Astrocyte of the cerebellum (primary cell): Measurements from ENCODE around the gene DRICH1.
"Not testable (repeated sequence)": the region's sequence is repeated elsewhere in the genome, so short reads cannot be mapped to it uniquely, and the experiment has no call there.

Experiments
- DNase-seq: peaks from one replicate; pipeline ENCODE4 v3.0.0-alpha.2; 2011; ENCODE audit warnings: low read depth
- H3K4me3 ChIP-seq: 2 replicates; pipeline ENCODE4 v1.5.1; 2011; ENCODE audit warnings: mild to moderate bottlenecking, low read depth, low read length, moderate library complexity
- in situ Hi-C: cut with HindIII; loops from 2 replicates; pipeline ENCODE4 v1.10.0; 2017; ENCODE audit warnings: low sequenced_read_pairs
- TF ChIP-seq, protein P1 (sequence below): IDR thresholded peaks from 2 replicates; pipeline ENCODE4 v1.5.1; 2012; ENCODE audit warnings: low read length, low read depth, moderate library complexity, mild to moderate bottlenecking; ENCODE audit errors: missing control alignments

DRICH1 gene

GRCh38 chr22:23576681-23577080 lies 55.4 kb downstream of the DRICH1 start:
- no peak for DNase-seq
- in situ Hi-C loops, result no loop called here
- TF ChIP-seq, protein P1, sequence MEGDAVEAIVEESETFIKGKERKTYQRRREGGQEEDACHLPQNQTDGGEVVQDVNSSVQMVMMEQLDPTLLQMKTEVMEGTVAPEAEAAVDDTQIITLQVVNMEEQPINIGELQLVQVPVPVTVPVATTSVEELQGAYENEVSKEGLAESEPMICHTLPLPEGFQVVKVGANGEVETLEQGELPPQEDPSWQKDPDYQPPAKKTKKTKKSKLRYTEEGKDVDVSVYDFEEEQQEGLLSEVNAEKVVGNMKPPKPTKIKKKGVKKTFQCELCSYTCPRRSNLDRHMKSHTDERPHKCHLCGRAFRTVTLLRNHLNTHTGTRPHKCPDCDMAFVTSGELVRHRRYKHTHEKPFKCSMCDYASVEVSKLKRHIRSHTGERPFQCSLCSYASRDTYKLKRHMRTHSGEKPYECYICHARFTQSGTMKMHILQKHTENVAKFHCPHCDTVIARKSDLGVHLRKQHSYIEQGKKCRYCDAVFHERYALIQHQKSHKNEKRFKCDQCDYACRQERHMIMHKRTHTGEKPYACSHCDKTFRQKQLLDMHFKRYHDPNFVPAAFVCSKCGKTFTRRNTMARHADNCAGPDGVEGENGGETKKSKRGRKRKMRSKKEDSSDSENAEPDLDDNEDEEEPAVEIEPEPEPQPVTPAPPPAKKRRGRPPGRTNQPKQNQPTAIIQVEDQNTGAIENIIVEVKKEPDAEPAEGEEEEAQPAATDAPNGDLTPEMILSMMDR, result no peak
- no peak overlapping the region for H3K4me3 ChIP-seq

DNA sequence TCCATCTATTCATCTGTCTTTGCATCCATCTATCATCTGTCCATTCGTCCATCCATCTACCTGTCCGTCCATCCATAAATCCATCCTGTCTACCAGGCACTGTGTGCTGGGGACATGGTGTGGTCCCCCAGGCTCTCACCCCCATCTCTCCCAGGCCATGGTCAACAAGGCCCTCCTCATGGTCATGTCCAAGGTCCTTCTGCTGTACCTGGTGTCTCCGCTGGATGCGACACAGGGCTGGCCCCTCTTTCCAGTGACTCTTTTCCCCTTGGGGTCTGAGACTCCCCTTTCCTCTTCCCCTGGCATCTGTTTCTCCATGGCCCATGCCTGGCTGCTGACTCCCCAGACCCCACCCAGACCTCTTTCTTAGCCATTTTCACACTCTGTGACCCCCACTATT lies 56.5 kb downstream of the DRICH1 start:
- H3K4me3 ChIP-seq, result no peak overlapping the region
- DNase-seq, result no peak
- TF ChIP-seq, protein P1, result no peak
- in situ Hi-C loops, result no loop called here

GRCh38 chr22:23574877-23575276 lies 57.2 kb downstream of the DRICH1 start:
- DNase-seq, result no peak
- TF ChIP-seq, protein P1, result no peak
- no peak overlapping the region for H3K4me3 ChIP-seq
- in situ Hi-C loops, result no loop called here

DNA sequence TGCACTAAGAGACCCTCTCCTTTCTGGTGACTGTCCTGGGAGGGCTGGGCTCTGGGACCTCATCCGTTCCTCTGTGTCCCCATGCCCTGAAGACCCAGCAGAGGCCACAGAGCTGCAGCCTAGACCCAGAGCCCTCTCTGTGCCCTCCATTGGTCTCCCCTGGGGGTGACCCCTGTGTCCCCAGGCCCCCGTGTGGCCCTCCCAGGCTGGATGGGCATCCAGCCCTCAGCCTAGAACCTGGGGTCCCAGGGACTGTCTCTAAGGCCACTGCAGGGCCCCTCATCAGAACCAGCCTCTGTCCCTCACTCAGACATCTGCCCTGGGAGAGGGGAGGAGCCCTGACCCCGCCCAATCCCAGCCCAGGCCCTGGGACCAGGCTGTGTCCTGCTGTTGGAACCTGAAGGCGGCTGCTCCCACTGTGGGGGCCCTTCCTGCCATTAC lies 57.7 kb downstream of the DRICH1 start:
- H3K4me3 ChIP-seq, result no peak overlapping the region
- TF ChIP-seq, protein P1, result no peak
- DNase-seq, result no peak
- in situ Hi-C loops, result no loop called here

DNA sequence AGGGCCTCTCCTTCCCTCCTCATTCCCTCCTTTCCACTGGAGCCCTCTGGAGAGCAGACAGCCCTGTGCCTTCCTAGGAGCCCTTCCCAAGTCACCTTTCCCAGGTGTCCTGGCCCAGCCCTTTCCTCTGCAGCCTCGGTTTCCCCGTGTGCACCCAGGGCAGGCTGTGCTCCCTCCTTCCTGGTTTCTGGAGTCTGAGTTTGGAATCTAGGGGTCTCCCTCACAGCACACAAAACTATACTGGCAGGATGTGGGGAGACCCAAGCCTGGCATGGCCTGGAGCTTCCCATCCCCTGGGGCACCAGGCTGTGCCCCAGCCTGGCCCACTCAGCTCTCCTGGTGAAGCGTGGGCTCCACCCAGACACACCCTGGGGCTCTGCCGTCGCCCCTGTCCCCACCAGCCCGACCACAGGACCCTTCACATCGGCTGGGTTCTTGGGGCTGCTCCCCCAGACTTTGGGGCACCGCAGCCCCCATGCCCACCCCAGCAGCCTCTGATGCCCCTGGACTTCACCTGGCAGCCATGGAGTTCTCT lies 58.4 kb downstream of the DRICH1 start:
- in situ Hi-C loops, H3K4me3 ChIP-seq: not testable (repeated sequence)

GRCh38 chr22:23573106-23573505 lies 59.0 kb downstream of the DRICH1 start:
- H3K4me3 ChIP-seq, DNase-seq, in situ Hi-C loops: not testable (repeated sequence)

More for the DNA sequence above, 58.4 kb downstream of the DRICH1 start:
- not testable (repeated sequence) for DNase-seq

DNA sequence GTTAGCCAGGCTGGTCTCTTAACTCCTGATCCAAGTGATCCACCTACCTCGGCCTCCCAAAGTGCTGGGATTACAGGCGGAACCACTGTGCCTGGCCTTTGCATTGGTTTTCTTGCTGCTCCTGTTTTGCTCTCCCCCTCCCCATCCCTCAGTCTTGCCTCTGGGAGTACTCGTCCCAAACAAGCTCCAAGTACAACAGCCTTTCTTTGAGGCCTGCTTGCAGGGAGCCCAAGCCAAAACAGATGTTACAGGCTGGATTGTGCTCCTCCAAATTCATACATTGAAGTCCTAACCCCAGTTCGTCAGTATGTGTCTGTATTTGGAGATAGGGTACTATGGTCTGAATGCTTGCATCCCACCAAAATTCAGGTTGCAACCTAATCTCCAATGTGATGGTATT lies 60.6 kb downstream of the DRICH1 start:
- TF ChIP-seq, protein P1, result no peak
- DNase-seq, result no peak
- in situ Hi-C loops, result no loop called here
- no peak overlapping the region for H3K4me3 ChIP-seq

DNA sequence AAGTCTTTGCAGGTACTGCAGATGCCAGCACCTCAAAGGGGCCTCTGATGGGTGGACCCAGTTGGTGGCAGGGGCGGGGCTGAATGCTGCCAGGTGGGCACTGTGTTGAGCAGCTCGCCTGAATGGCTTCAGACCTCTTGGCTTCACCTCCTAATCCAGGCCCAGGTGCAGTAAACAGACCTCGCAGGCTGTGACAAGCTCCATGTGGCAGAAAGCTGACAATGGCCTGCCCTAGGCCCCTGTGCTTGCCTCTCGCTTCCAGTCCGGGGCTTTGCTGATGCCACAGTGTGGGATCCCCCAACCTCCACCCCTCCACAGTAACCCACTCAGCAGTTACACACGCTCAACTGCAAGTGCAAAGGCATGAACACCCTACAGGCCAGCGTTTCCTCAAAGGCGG lies 61.4 kb downstream of the DRICH1 start:
- no peak for DNase-seq
- in situ Hi-C loops, result no loop called here
- TF ChIP-seq, protein P1, result no peak
- no peak overlapping the region for H3K4me3 ChIP-seq
